HCT116 (cell line): ENCODE results near the gene CCDC70.

ENCODE experiments used
- CTCF ChIP-seq, 3 experiments: fragments of 200-600 bp in 1 of 3; sonication (generic) in 1 of 3; IDR thresholded peaks in 2 of 3; conservative IDR thresholded peaks in 1 of 3; 2 replicates each; pipeline ENCODE4 v1.5.1; 2012 to 2017; ENCODE audit warnings: low read depth in 2 of 3, low read length in 2 of 3, antibody characterized with exemption in 1 of 3, borderline replicate concordance in 1 of 3, control low read depth in 1 of 3, mild to moderate bottlenecking in 1 of 3, mixed read lengths in 1 of 3, mixed run types in 1 of 3, moderate library complexity in 1 of 3; ENCODE audit not compliant: insufficient read depth in 1 of 3
- EGR1 ChIP-seq: IDR thresholded peaks from 2 replicates; pipeline ENCODE4 v1.6.1; 2012; ENCODE audit warnings: low read depth
- EZH2 ChIP-seq: fragments of 200-600 bp; sonication (generic); IDR thresholded peaks from 2 replicates; pipeline ENCODE4 v1.6.1; 2017; ENCODE audit warnings: antibody characterized with exemption, mixed run types
- EZH2phosphoT487 ChIP-seq: fragments of 200-600 bp; IDR thresholded peaks from 2 replicates; pipeline ENCODE4 v1.6.1; 2018; ENCODE audit warnings: antibody characterized with exemption, borderline replicate concordance
- POLR2AphosphoS5 ChIP-seq: IDR thresholded peaks from 2 replicates; pipeline ENCODE4 v1.6.1; 2011; ENCODE audit warnings: mild to moderate bottlenecking, low read depth, low read length, moderate library complexity
- SIN3A ChIP-seq: IDR thresholded peaks from 2 replicates; pipeline ENCODE4 v1.6.1; 2012; ENCODE audit warnings: low read depth
- ZFX ChIP-seq: fragments of 450-650 bp; IDR thresholded peaks from 2 replicates; pipeline ENCODE4 v1.6.1; 2017

GRCh38 chr13:51870616-51871015 is 8.8 kb downstream of the CCDC70 start:
- TF ChIP-seq EGR1 (no peak), ZFX (no peak), CTCF (IDR thresholded peaks at IDR 0.05 in 2 of 3, conservative IDR thresholded peaks at IDR 0.05 in 1 of 3; ENCODE audit: borderline replicate concordance in 1 of 3, insufficient read depth in 1 of 3, low read depth in 2 of 3, low read length in 2 of 3) (no peak), POLR2AphosphoS5 (no peak), EZH2phosphoT487 (no peak), EZH2 (no peak), SIN3A (no peak)
